Activated CD4-positive, alpha-beta T cell treated with anti-CD3 and anti-CD28 coated beads, Interleukin-2, amount 50 U/mL, for 4 hours (primary cell): ENCODE results near the gene ADCYAP1R1.

Experiments
- DNase-seq, 2 experiments: peaks; one replicate each; pipeline ENCODE4 v3.0.0-alpha.2; 2020

Gene ADCYAP1R1

GRCh38 chr7:31092606-31093005 is 40.5 kb downstream of the ADCYAP1R1 start:
- no peak for DNase-seq

- DNase-seq: no peak
These were observed 41.2 kb downstream of the ADCYAP1R1 start for GRCh38 chr7:31093282-31093681.

- DNase-seq: no peak
These were observed 42.2 kb downstream of the ADCYAP1R1 start for GRCh38 chr7:31094271-31094670.

- no peak for DNase-seq
These were observed 43.4 kb downstream of the ADCYAP1R1 start for GRCh38 chr7:31095286-31096197.

GRCh38 chr7:31096198-31096876 is 44.2 kb downstream of the ADCYAP1R1 start:
- DNase-seq: no peak

- no peak for DNase-seq
These were observed 44.8 kb downstream of the ADCYAP1R1 start for GRCh38 chr7:31096877-31097258.

GRCh38 chr7:31098642-31099360 is 46.7 kb downstream of the ADCYAP1R1 start:
- no peak for DNase-seq

GRCh38 chr7:31099451-31100444 is 47.6 kb downstream of the ADCYAP1R1 start:
- DNase-seq: no peak

GRCh38 chr7:31100445-31100844 is 48.3 kb downstream of the ADCYAP1R1 start:
- no peak for DNase-seq

- no peak for DNase-seq
These were observed 48.8 kb downstream of the ADCYAP1R1 start for GRCh38 chr7:31100871-31101270.

GRCh38 chr7:31101544-31101943 is 49.4 kb downstream of the ADCYAP1R1 start:
- DNase-seq: no peak

- no peak for DNase-seq
These were observed 50.3 kb downstream of the ADCYAP1R1 start for GRCh38 chr7:31102151-31102972.

- DNase-seq: no peak
These were observed 51.1 kb downstream of the ADCYAP1R1 start for GRCh38 chr7:31102973-31103850.

GRCh38 chr7:31104361-31105255 is 52.5 kb downstream of the ADCYAP1R1 start:
- DNase-seq: no peak

- DNase-seq: no peak
These were observed 53.3 kb downstream of the ADCYAP1R1 start for GRCh38 chr7:31105256-31105950.

GRCh38 chr7:31106303-31107105 is 54.4 kb downstream of the ADCYAP1R1 start:
- no peak for DNase-seq
